ENCODE results near the gene SYNGR4.

Gene SYNGR4

GRCh38 chr19:48373567-48373966 is 9.4 kb downstream of the SYNGR4 start:
- ATAC-seq: no peak
- TF ChIP-seq ZNF70 (CRISPR knock-in tag; IDR thresholded peaks at IDR 0.05) (no peak), PATZ1 (CRISPR knock-in tag; IDR thresholded peaks at IDR 0.05; ENCODE audit: borderline replicate concordance) (no peak)

- TF ChIP-seq ZNF8 (CRISPR knock-in tag; IDR thresholded peaks at IDR 0.05): no peak
- no peak for TF ChIP-seq BACH2 (CRISPR knock-in tag; IDR thresholded peaks at IDR 0.05; ENCODE audit: borderline replicate concordance)
- no peak for TF ChIP-seq ISL1 (CRISPR knock-in tag; IDR thresholded peaks at IDR 0.05)
- no peak for TF ChIP-seq ESRRG (CRISPR knock-in tag; IDR thresholded peaks at IDR 0.05)
- no peak for ATAC-seq
Observed at GRCh38 chr19:48378194-48378570, 14.0 kb downstream of the SYNGR4 start.

- ATAC-seq: no peak; the same call in 1 of the 3 replicates
- TF ChIP-seq POU6F1 (CRISPR knock-in tag; IDR thresholded peaks at IDR 0.05; ENCODE audit: borderline replicate concordance, low read depth) (no peak), ARNTL (CRISPR knock-in tag; IDR thresholded peaks at IDR 0.05; ENCODE audit: borderline replicate concordance, low read depth) (no peak), CREB5 (CRISPR knock-in tag; IDR thresholded peaks at IDR 0.05; ENCODE audit: low read depth) (no peak), ZNF70 (CRISPR knock-in tag; IDR thresholded peaks at IDR 0.05) (no peak), TCF4 (CRISPR knock-in tag; IDR thresholded peaks at IDR 0.05; ENCODE audit: borderline replicate concordance) (no peak), ZNF565 (CRISPR knock-in tag; conservative IDR thresholded peaks at IDR 0.05; ENCODE audit: low read depth) (no peak), ZNF8 (CRISPR knock-in tag; IDR thresholded peaks at IDR 0.05) (no peak), ZC3H10 (CRISPR knock-in tag; IDR thresholded peaks at IDR 0.05) (no peak), CSDC2 (CRISPR knock-in tag; IDR thresholded peaks at IDR 0.05) (no peak), TOX (CRISPR knock-in tag; IDR thresholded peaks at IDR 0.05; ENCODE audit: borderline replicate concordance) (no peak), ESRRG (CRISPR knock-in tag; IDR thresholded peaks at IDR 0.05) (no peak), OSR1 (CRISPR knock-in tag; IDR thresholded peaks at IDR 0.05) (no peak), SNAI2 (CRISPR knock-in tag; IDR thresholded peaks at IDR 0.05) (no peak), PATZ1 (CRISPR knock-in tag; IDR thresholded peaks at IDR 0.05; ENCODE audit: borderline replicate concordance) (no peak), ZFP30 (CRISPR knock-in tag; IDR thresholded peaks at IDR 0.05) (no peak), BACH2 (CRISPR knock-in tag; IDR thresholded peaks at IDR 0.05; ENCODE audit: borderline replicate concordance) (no peak), CSRNP3 (CRISPR knock-in tag; IDR thresholded peaks at IDR 0.05) (no peak), RARB (CRISPR knock-in tag; IDR thresholded peaks at IDR 0.05) (no peak)
Observed at GRCh38 chr19:48379058-48379457, 14.9 kb downstream of the SYNGR4 start.

GRCh38 chr19:48381178-48381950 is 17.2 kb downstream of the SYNGR4 start:
- no peak for ATAC-seq
- no peak for TF ChIP-seq PATZ1 (CRISPR knock-in tag; IDR thresholded peaks at IDR 0.05; ENCODE audit: borderline replicate concordance)
- TF ChIP-seq POU6F1 (CRISPR knock-in tag; IDR thresholded peaks at IDR 0.05; ENCODE audit: borderline replicate concordance, low read depth): no peak
- TF ChIP-seq ZFP30 (CRISPR knock-in tag; IDR thresholded peaks at IDR 0.05): no peak
- TF ChIP-seq SNAI2 (CRISPR knock-in tag; IDR thresholded peaks at IDR 0.05): no peak
- no peak for TF ChIP-seq PPARA (CRISPR knock-in tag; IDR thresholded peaks at IDR 0.05; ENCODE audit: borderline replicate concordance)
- TF ChIP-seq GLIS3 (CRISPR knock-in tag; IDR thresholded peaks at IDR 0.05): no peak

Data from SK-N-SH treated with all-trans-retinoic acid at 6 μM for 48 hours (cell line).